Measurements from ENCODE around the gene SDHA. TPM values are rescaled to one million over a fixed set of nuclear protein-coding genes. Genes with fewer than 3 reads are reported as not detected.
A peak's percentile ranks its signal among the peaks of the same experiment; 100 is the strongest.
"Not testable (repeated sequence)": the region's sequence is repeated elsewhere in the genome, so short reads cannot be mapped to it uniquely, and the experiment has no call there.

The SDHA gene
- polyA plus RNA-seq, 6 donors from 2014 or later = 145 to 224 (median 180) TPM

DNA sequence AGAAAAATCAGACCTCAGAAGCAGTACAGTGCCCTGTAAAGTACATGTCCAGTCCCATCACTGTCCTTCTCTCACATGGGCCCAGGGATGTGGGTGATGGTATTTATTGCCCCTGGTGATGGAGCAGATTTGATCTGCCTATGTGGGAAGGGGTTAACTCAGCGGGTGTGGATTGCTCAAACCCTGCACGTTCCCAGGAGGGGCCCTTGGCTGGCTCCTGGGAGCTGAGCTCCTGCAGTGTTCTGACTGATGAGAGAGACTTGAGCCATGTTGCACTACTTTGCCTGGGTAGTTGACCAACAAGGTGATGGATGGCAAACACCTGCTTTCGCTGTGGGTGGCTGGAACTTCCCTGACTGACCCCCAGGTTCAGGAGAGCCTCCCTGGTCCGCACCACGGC, 81.8 kb downstream of the SDHA start:
- peaks cover 27 to 32% (median 29%) of the 10 kb centered on the region in 3 donors for H3K4me1 Mint-ChIP-seq
- H3K36me3 Mint-ChIP-seq; H3K4me3 Mint-ChIP-seq; ATAC-seq (ENCODE audit: low read depth in 2 of 2); H3K27me3 Mint-ChIP-seq; H3K27ac Mint-ChIP-seq; DNase-seq; H3K9me3 Mint-ChIP-seq: not testable (repeated sequence)

DNA sequence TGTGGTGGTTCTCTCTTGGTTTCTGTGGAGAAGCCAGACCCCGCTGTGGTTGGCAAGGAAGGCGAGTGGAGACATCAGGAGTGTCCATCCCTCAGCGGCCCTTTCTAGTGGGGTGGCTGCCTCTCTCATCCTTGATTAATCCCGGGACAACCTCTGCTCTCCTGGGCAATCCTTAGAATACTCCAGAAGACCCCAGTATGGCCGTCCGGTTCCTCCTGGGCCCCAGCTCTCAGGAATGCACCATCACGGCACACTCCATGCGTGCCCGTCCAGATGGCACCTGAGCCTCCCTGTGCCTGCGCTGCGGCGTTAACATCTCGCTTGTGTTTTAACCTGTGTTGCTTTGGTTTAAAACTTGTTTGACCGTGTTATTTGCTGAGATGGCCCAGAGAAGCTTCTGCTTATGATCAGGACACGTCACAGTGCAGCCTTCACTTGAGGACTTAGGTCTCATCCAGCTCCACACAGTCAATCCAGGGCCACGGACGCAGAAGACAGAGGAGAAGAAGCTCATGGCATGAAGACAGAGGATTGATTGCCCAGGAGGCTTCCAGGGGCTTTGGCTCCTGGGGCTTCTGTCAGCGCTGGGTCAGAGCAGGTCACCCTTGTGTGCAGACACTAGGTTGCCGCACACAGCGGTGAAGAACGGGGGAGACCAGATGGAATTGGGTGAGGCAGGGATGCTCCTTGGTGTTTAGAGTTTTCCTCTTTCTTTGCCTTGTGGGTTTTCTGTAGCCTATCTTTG, 82.7 kb downstream of the SDHA start:
- not testable (repeated sequence) for DNase-seq; ATAC-seq (ENCODE audit: low read depth in 2 of 2); H3K9me3 Mint-ChIP-seq; H3K4me3 Mint-ChIP-seq; H3K27me3 Mint-ChIP-seq; H3K36me3 Mint-ChIP-seq
- H3K4me1 Mint-ChIP-seq = peaks cover 28 to 32% (median 29%) of the 10 kb centered on the region in 3 donors
- H3K27ac Mint-ChIP-seq = peak overlapping the region in 1 of 6 donors; percentile 72

DNA sequence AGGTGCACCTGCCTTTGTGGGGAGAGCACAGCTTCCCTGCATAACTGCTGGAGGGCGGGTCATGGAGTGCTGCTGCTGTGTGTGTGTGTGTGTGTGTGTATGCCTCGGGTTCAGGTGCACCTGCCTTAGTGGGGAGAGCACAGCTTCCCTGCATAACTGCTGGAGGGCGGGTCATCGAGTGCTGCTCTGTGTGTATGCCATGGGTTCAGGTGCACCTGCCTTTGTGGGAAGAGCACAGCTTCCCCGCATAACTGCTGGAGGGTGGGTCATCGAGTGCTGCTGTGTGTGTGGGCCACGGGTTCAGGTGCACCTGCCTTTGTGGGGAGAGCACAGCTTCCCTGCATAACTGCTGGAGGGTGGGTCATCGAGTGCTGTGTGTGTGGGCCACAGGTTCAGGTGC, 84.3 kb downstream of the SDHA start:
- H3K27me3 Mint-ChIP-seq; ATAC-seq (ENCODE audit: low read depth in 2 of 2); H3K36me3 Mint-ChIP-seq; DNase-seq; H3K9me3 Mint-ChIP-seq; H3K4me3 Mint-ChIP-seq: not testable (repeated sequence)
- H3K4me1 Mint-ChIP-seq = peaks cover 19 to 27% (median 24%) of the 10 kb centered on the region in 3 donors
- peak overlapping the region in 1 of 6 donors; percentile 15 for H3K27ac Mint-ChIP-seq

DNA sequence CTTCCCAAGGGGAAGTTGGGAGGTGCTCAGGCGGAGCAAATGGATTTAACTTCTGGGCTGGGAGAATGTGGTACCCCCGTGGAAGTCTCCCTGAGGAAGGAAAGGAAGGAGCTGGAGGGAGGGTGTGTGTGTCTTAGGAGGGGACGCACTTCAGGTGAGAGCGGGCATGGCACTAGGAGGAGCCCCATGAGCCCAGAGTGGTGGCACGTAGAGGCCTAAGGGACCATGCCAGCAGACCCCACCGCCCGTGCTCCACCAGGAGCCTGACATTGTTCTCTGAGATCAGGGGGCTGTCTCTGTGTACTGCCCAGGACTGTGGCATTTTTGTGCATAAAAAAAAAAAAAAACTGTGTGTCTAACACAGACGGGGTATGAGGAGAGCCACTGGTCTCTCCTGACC, 84.8 kb downstream of the SDHA start:
- no peak for ATAC-seq (ENCODE audit: low read depth in 2 of 2)
- H3K4me1 Mint-ChIP-seq = peaks cover 15 to 27% (median 24%) of the 10 kb centered on the region in 3 donors
- no peak for DNase-seq
- H3K36me3 Mint-ChIP-seq = no peaks in the 10 kb centered on the region
- no peaks in the 10 kb centered on the region for H3K27me3 Mint-ChIP-seq
- no peaks in the 10 kb centered on the region for H3K9me3 Mint-ChIP-seq
- H3K27ac Mint-ChIP-seq = no peak overlapping the region
- H3K4me3 Mint-ChIP-seq = no peak overlapping the region

DNA sequence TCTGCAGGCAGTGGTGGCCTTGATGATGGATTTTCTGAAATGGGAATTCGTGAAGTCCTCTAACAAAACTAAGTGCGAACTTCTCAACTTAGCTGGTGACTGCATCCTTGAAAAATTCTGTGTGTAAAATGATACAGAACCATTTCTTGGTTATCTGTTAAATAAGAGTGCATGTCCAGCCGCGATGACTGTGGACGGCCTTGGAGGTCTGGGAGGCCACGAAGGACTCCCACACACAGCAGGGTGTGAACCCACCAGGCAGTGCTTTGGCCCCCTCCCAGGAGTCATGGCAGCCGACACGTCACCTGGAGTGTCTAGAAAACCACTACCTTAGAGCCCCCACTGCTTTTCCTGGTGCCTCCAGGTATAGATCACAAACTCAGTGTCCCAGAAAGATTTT, 85.6 kb downstream of the SDHA start:
- H3K27me3 Mint-ChIP-seq; H3K4me3 Mint-ChIP-seq; ATAC-seq (ENCODE audit: low read depth in 2 of 2); H3K36me3 Mint-ChIP-seq; DNase-seq; H3K9me3 Mint-ChIP-seq; H3K27ac Mint-ChIP-seq: not testable (repeated sequence)
- H3K4me1 Mint-ChIP-seq = peaks cover 15 to 27% (median 24%) of the 10 kb centered on the region in 3 donors

DNA sequence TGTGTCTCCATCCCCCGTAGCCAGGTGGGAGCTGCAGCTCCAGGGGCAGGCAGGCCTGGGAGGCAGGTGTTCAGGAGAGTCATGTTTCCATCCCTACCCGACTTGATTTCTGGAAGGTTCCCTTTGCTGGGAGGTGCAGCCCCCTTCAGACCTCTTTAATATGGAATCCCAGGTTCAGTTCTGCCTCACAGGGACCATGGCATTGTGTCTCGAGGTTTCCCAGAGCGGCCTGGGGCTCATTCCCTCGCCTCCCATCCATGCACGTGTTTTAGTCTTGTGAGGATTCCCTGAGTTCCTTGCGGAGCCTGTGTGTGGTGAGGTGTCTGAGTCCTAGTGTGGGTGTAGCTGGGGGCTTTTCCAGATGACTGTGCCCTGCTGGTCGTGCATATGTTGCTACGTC, 86.9 kb downstream of the SDHA start:
- Mint-ChIP-seq H3K4me3 (no peak overlapping the region), H3K36me3 (no peaks in the 10 kb centered on the region), H3K27ac (no peak overlapping the region), H3K9me3 (no peaks in the 10 kb centered on the region), H3K4me1 (peaks cover 12 to 23% (median 20%) of the 10 kb centered on the region in 3 donors), H3K27me3 (no peaks in the 10 kb centered on the region)
- DNase-seq = no peak
- no peak for ATAC-seq (ENCODE audit: low read depth in 2 of 2)

DNA sequence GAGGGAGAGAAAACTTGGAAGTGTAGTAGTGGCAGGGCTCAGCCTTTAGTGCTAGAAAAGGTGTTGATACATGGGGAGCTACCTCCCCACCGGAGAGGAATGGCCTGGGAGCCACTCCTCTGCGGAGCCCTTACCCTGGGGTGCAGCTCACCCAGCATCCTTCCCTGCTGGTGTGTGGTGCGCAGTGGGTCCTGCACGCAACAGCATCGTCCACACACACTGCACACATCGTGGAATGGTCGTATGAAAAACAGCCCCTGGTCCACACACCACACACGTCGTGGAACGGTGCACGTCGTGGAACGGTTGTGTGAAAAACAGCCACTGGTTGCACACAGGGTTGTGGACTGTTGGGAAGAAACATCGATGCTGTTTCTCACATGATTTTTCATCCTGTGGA, 87.3 kb downstream of the SDHA start:
- Mint-ChIP-seq H3K4me3 (no peak overlapping the region), H3K4me1 (peaks cover 12 to 23% (median 20%) of the 10 kb centered on the region in 3 donors), H3K27ac (no peak overlapping the region), H3K9me3 (no peaks in the 10 kb centered on the region), H3K27me3 (no peaks in the 10 kb centered on the region), H3K36me3 (no peaks in the 10 kb centered on the region)
- no peak for ATAC-seq (ENCODE audit: low read depth in 2 of 2)
- DNase-seq = no peak

DNA sequence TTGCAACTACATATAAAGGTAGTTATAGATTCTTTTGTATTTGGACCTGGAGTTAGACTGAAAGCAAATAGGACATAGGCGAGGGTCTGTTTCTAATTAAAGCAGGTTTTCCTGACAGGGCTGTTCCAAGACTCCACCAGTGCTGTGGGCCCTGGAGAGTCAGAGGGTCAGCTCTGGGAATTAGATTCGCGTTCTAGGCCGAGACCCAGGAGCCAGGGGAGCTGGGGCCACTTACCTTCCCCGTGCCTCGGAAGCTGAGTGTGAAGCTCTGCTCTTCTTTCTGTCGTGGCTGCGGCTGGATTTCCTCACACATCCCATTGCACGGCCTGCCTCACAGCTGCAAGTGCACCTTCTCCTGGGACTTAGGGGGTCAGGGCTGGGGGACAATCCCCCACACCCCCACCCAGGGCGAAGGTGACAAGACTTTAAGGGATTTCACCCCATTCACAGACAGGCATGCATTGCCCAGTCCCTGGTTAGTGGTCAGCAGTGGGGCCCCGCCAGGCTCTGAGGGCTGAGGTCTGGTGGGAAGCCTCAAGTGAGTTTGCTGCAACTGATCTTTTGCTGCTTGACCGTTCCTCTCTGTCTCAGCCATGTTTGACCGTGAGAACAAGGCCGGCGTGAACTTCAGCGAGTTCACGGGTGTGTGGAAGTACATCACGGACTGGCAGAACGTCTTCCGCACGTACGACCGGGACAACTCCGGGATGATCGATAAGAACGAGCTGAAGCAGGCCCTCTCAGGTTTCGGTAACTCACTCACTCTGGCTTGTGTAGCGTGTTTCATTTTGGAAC, 88.1 kb downstream of the SDHA start:
- Mint-ChIP-seq H3K9me3 (no peaks in the 10 kb centered on the region), H3K27ac (no peak overlapping the region), H3K36me3 (no peaks in the 10 kb centered on the region), H3K27me3 (no peaks in the 10 kb centered on the region), H3K4me1 (peaks cover 9 to 20% (median 16%) of the 10 kb centered on the region in 3 donors), H3K4me3 (no peak overlapping the region)
- no peak for DNase-seq
- no peak for ATAC-seq (ENCODE audit: low read depth in 2 of 2)

Other genes with a start within 250 kb of the SDHA start
- under 1 TPM in 1 of 6 donors, not detected in 5; 0.03 TPM for gene PLEKHG4B, start 126.2 kb upstream of the SDHA start, polyA plus RNA-seq (ENCODE audit: low read depth in 6 of 6)
- gene LRRC14B, start 26.8 kb upstream of the SDHA start, polyA plus RNA-seq (ENCODE audit: low read depth in 6 of 6) = not detected
- gene CCDC127, start 167 bp upstream of the SDHA start, polyA plus RNA-seq (ENCODE audit: low read depth in 6 of 6) = 1 to 10 TPM; 1.7 to 5.8 (median 2.5) TPM
- 100 to 1,000 TPM; 200 to 248 (median 220) TPM for gene PDCD6, start 53.3 kb downstream of the SDHA start, polyA plus RNA-seq (ENCODE audit: low read depth in 6 of 6)
- under 1 TPM in 1 of 6 donors, not detected in 5; 0.09 TPM for gene AHRR, start 103.4 kb downstream of the SDHA start, polyA plus RNA-seq (ENCODE audit: low read depth in 6 of 6)
- gene EXOC3, start 224.9 kb downstream of the SDHA start, polyA plus RNA-seq (ENCODE audit: low read depth in 6 of 6) = 10 to 100 TPM; 18.8 to 36.1 (median 22.9) TPM